GM12892 (cell line): Measurements from ENCODE around the gene AKR7A2.
"Not testable (repeated sequence)": the region's sequence is repeated elsewhere in the genome, so short reads cannot be mapped to it uniquely, and the experiment has no call there.

Experiments used
- POLR2A ChIP-seq: IDR thresholded peaks from 2 replicates; pipeline ENCODE4 v1.6.1; 2011; ENCODE audit warnings: low read depth, low read length, control low read depth
- POLR2AphosphoS5 ChIP-seq: IDR thresholded peaks from 2 replicates; pipeline ENCODE4 v1.6.1; 2011; ENCODE audit warnings: low read depth, low read length, control low read depth
- TAF1 ChIP-seq: IDR thresholded peaks from 2 replicates; pipeline ENCODE4 v1.6.1; 2011; ENCODE audit warnings: low read depth, mild to moderate bottlenecking, control low read depth, low read length, borderline replicate concordance

GRCh38 chr1:19285366-19285765 lies 26.6 kb downstream of the AKR7A2 start:
- not testable (repeated sequence) for TF ChIP-seq POLR2A, POLR2AphosphoS5, TAF1
